Glutamatergic neuron (in vitro differentiated cells): Measurements from ENCODE around the gene NECTIN1. TPM values are rescaled to one million over a fixed set of nuclear protein-coding genes. Genes with fewer than 3 reads are reported as not detected.

ENCODE experiments used
- DNase-seq: peaks from one replicate; pipeline ENCODE4 v3.0.0; 2022
- H3K27ac Mint-ChIP-seq: one replicate; pipeline ENCODE4 v1.8.0; 2020; ENCODE audit warnings: mild to moderate bottlenecking, mixed read lengths, inconsistent platforms; ENCODE audit not compliant: unreplicated experiment
- H3K27me3 Mint-ChIP-seq: one replicate; pipeline ENCODE4 v1.8.0; 2020; ENCODE audit warnings: mild to moderate bottlenecking, moderate library complexity, mixed read lengths, inconsistent platforms; ENCODE audit not compliant: unreplicated experiment
- H3K36me3 Mint-ChIP-seq: one replicate; pipeline ENCODE4 v1.8.0; 2020; ENCODE audit warnings: mild to moderate bottlenecking, mixed read lengths, inconsistent platforms; ENCODE audit not compliant: unreplicated experiment
- H3K4me1 Mint-ChIP-seq: one replicate; pipeline ENCODE4 v1.8.0; 2020; ENCODE audit warnings: mild to moderate bottlenecking, low read depth, mixed read lengths, inconsistent platforms; ENCODE audit not compliant: unreplicated experiment
- H3K4me3 Mint-ChIP-seq: one replicate; pipeline ENCODE4 v1.8.0; 2020; ENCODE audit warnings: mild to moderate bottlenecking, mixed read lengths, inconsistent platforms; ENCODE audit not compliant: unreplicated experiment
- H3K9me3 Mint-ChIP-seq: one replicate; pipeline ENCODE4 v1.8.0; 2020; ENCODE audit warnings: mild to moderate bottlenecking, moderate library complexity, mixed read lengths, inconsistent platforms; ENCODE audit not compliant: unreplicated experiment
- CTCF ChIP-seq: fragments of 200-600 bp; sonication (generic); IDR thresholded peaks from one replicate; pipeline ENCODE4 v1.5.0; 2021; ENCODE audit not compliant: partially characterized antibody, unreplicated experiment
- total RNA-seq: library from RNA; stranded (reverse); fragmentation: NEBNext Ultra II Directional; extraction: Animal tissue kit (Norgen Biotek cat#: 25700); gene quantifications from one replicate; pipeline ENCODE4 v1.2.1, GENCODE V29; 2021; ENCODE audit not compliant: unreplicated experiment

The NECTIN1 gene
- total RNA-seq, 1 donor from 2014 or later: 26.0 TPM

GRCh38 chr11:119717839-119718534 lies 11.0 kb downstream of the NECTIN1 start:
- H3K9me3 Mint-ChIP-seq: peaks cover 4% of the 10 kb centered on the region
- no peak for DNase-seq
- TF ChIP-seq CTCF: no peak
- H3K27me3 Mint-ChIP-seq: peaks cover 3% of the 10 kb centered on the region
- H3K4me1 Mint-ChIP-seq: peaks cover 33% of the 10 kb centered on the region
- no peaks in the 10 kb centered on the region for H3K36me3 Mint-ChIP-seq
- H3K4me3 Mint-ChIP-seq: no peak overlapping the region
- no peak overlapping the region for H3K27ac Mint-ChIP-seq

GRCh38 chr11:119716582-119717498 lies 12.2 kb downstream of the NECTIN1 start:
- H3K36me3 Mint-ChIP-seq: no peaks in the 10 kb centered on the region
- H3K27ac Mint-ChIP-seq: no peak overlapping the region
- no peak for TF ChIP-seq CTCF
- no peak for DNase-seq
- no peak overlapping the region for H3K4me3 Mint-ChIP-seq
- peaks cover 4% of the 10 kb centered on the region for H3K9me3 Mint-ChIP-seq
- peaks cover 34% of the 10 kb centered on the region for H3K4me1 Mint-ChIP-seq
- H3K27me3 Mint-ChIP-seq: peaks cover 3% of the 10 kb centered on the region

- Mint-ChIP-seq H3K4me1 (peaks cover 42% of the 10 kb centered on the region), H3K9me3 (peaks cover 8% of the 10 kb centered on the region), H3K27me3 (peaks cover 3% of the 10 kb centered on the region), H3K4me3 (no peak overlapping the region), H3K27ac (no peak overlapping the region), H3K36me3 (no peaks in the 10 kb centered on the region)
- TF ChIP-seq CTCF: no peak
- no peak for DNase-seq
Observed at GRCh38 chr11:119714590-119714989, 14.4 kb downstream of the NECTIN1 start.

- DNase-seq: no peak
- Mint-ChIP-seq H3K27me3 (peaks cover 3% of the 10 kb centered on the region), H3K9me3 (peaks cover 8% of the 10 kb centered on the region), H3K27ac (no peak overlapping the region), H3K4me3 (no peak overlapping the region), H3K36me3 (no peaks in the 10 kb centered on the region), H3K4me1 (peaks cover 45% of the 10 kb centered on the region)
- no peak for TF ChIP-seq CTCF
Observed at GRCh38 chr11:119714189-119714588, 14.8 kb downstream of the NECTIN1 start.
